ENCODE measurements around the gene TEAD1. TPM values are rescaled to one million over a fixed set of nuclear protein-coding genes. Genes with fewer than 3 reads are reported as not detected.

Gene TEAD1
- total RNA-seq, 4 donors from 2014 or later: 184 to 272 (median 208) TPM

GRCh38 chr11:12813371-12814225, 139.4 kb downstream of the TEAD1 start:
- Histone ChIP-seq H3K27me3 (no peaks in the 10 kb centered on the region), H3K27ac (peak overlapping the region in 3 of 4 donors; percentile 65 to 70 (median 69)), H3K4me3 (no peak overlapping the region), H3K36me3 (no peaks in the 10 kb centered on the region), H3K9me3 (no peaks in the 10 kb centered on the region), H3K4me1 (peaks cover 2 to 85% (median 26%) of the 10 kb centered on the region in 3 donors)
- 26 to 53% methylated on average over 3 to 4 of the region's 9 CpGs for WGBS, 2 donors (ENCODE audit: low coverage in 1 of 2)
- no peak for TF ChIP-seq EP300 (IDR thresholded peaks at IDR 0.05)
- TF ChIP-seq POLR2AphosphoS5 (IDR thresholded peaks at IDR 0.05): peak; percentile 59
- peak; percentile 58 for ATAC-seq

- Histone ChIP-seq H3K9me3 (no peaks in the 10 kb centered on the region), H3K27ac (peak overlapping the region in 3 of 4 donors; percentile 65 to 70 (median 69)), H3K27me3 (no peaks in the 10 kb centered on the region), H3K36me3 (no peaks in the 10 kb centered on the region), H3K4me1 (peaks cover 2 to 70% (median 26%) of the 10 kb centered on the region in 3 donors), H3K4me3 (peak overlapping the region in 1 of 2 donors; percentile 21)
- WGBS, 2 donors (ENCODE audit: low coverage in 1 of 2): 5 to 14% methylated on average over 1 to 3 of the region's 3 CpGs
- no peak for TF ChIP-seq EP300 (IDR thresholded peaks at IDR 0.05)
- TF ChIP-seq CTCF (IDR thresholded peaks at IDR 0.05): no peak
- TF ChIP-seq POLR2AphosphoS5 (IDR thresholded peaks at IDR 0.05): no peak
- no peak for TF ChIP-seq POLR2A (IDR thresholded peaks at IDR 0.05)
- no peak for ATAC-seq
Observed at GRCh38 chr11:12815129-12815480, 140.9 kb downstream of the TEAD1 start.

- TF ChIP-seq POLR2A (IDR thresholded peaks at IDR 0.05) (no peak), POLR2AphosphoS5 (IDR thresholded peaks at IDR 0.05) (no peak), EP300 (IDR thresholded peaks at IDR 0.05) (no peak), CTCF (IDR thresholded peaks at IDR 0.05) (no peak)
Observed at GRCh38 chr11:12815931-12816494, 141.8 kb downstream of the TEAD1 start.

GRCh38 chr11:12817681-12818332, 143.6 kb downstream of the TEAD1 start:
- peaks cover 2 to 63% (median 25%) of the 10 kb centered on the region in 3 donors for H3K4me1 ChIP-seq
- H3K4me3 ChIP-seq: no peak overlapping the region
- TF ChIP-seq POLR2AphosphoS5 (IDR thresholded peaks at IDR 0.05) (no peak), POLR2A (IDR thresholded peaks at IDR 0.05) (no peak), CTCF (IDR thresholded peaks at IDR 0.05) (no peak), EP300 (IDR thresholded peaks at IDR 0.05) (no peak)
- 80 to 89% methylated on average over 4 to 6 of the region's 6 CpGs for WGBS, 2 donors (ENCODE audit: low coverage in 1 of 2)
- no peak overlapping the region for H3K27ac ChIP-seq
- no peaks in the 10 kb centered on the region for H3K36me3 ChIP-seq
- H3K9me3 ChIP-seq: no peaks in the 10 kb centered on the region
- ATAC-seq: no peak
- H3K27me3 ChIP-seq: no peaks in the 10 kb centered on the region

More at GRCh38 chr11:12815931-12816494, 141.8 kb downstream of the TEAD1 start:
- no peak overlapping the region for H3K4me3 ChIP-seq
- no peaks in the 10 kb centered on the region for H3K9me3 ChIP-seq
- no peaks in the 10 kb centered on the region for H3K27me3 ChIP-seq
- no peak for ATAC-seq
- peaks cover 2 to 62% (median 26%) of the 10 kb centered on the region in 3 donors for H3K4me1 ChIP-seq
- H3K36me3 ChIP-seq: no peaks in the 10 kb centered on the region
- 61% methylated on average over 8 of the region's 10 CpGs; no CpG with 5 or more reads in 1 of the 2 donors for WGBS, 2 donors (ENCODE audit: low coverage in 1 of 2)
- peak overlapping the region in 1 of 4 donors; percentile 69 for H3K27ac ChIP-seq

GRCh38 chr11:12818333-12819015, 144.3 kb downstream of the TEAD1 start:
- no peaks in the 10 kb centered on the region for H3K36me3 ChIP-seq
- peak; percentile 49 for TF ChIP-seq POLR2AphosphoS5 (IDR thresholded peaks at IDR 0.05)
- no peak for TF ChIP-seq EP300 (IDR thresholded peaks at IDR 0.05)
- 78% methylated on average over 4 of the region's 4 CpGs for WGBS, 2 donors (ENCODE audit: low coverage in 1 of 2)
- no peak overlapping the region for H3K27ac ChIP-seq
- no peaks in the 10 kb centered on the region for H3K9me3 ChIP-seq
- peaks cover 2 to 61% (median 20%) of the 10 kb centered on the region in 3 donors for H3K4me1 ChIP-seq
- H3K4me3 ChIP-seq: no peak overlapping the region
- no peaks in the 10 kb centered on the region for H3K27me3 ChIP-seq
- no peak for ATAC-seq

Data from gastroesophageal sphincter (tissue), 4 donors.